Frontal cortex (tissue), 4 donors: ENCODE data around the gene GABRR3. TPM values are rescaled to one million over a fixed set of nuclear protein-coding genes. Genes with fewer than 3 reads are reported as not detected.

Experiments
- DNase-seq, 2 donors: peaks; one replicate each; pipeline ENCODE4 v3.0.0; 2012; ENCODE audit warnings: low spot score in 2 of 2
- FAIRE-seq: peaks from 2 replicates; lab custom pipeline; 2012; peaks lifted over from hg19 to GRCh38; lab: Jason Lieb, UNC
- total RNA-seq: library from RNA; depleted of rRNA; stranded (reverse); fragments of >200 nt; gene quantifications from one replicate; pipeline ENCODE4 v1.2.3, GENCODE V29; 2014
- donor health status: control.
- donor health status: control.
- donor health status: control.

GABRR3 gene
- not detected for total RNA-seq

- no peak for FAIRE-seq
- DNase-seq = no peak
Observed at GRCh38 chr3:98035208-98035607, at the start of gene GABRR3. TSS of gene GABRR3 (minus strand) at chr3:98035315. CDS start at chr3:98034987, 328 bp downstream.

- FAIRE-seq (no peak), DNase-seq (no peak)
Observed at GRCh38 chr3:98073486-98073885, 38.4 kb upstream of the GABRR3 start.

- no peak for DNase-seq
Observed at GRCh38 chr3:98070840-98071239, 35.7 kb upstream of the GABRR3 start.

GRCh38 chr3:98068824-98069223 is 33.7 kb upstream of the GABRR3 start:
- FAIRE-seq (no peak), DNase-seq (no peak)

More at GRCh38 chr3:98070840-98071239, 35.7 kb upstream of the GABRR3 start:
- FAIRE-seq = no peak

- no peak for DNase-seq
- no peak for FAIRE-seq
Observed at GRCh38 chr3:98058244-98058960, 23.3 kb upstream of the GABRR3 start.

- FAIRE-seq = no peak
Observed at GRCh38 chr3:98057631-98058030, 22.5 kb upstream of the GABRR3 start.

GRCh38 chr3:98056035-98056434 is 20.9 kb upstream of the GABRR3 start:
- DNase-seq (no peak), FAIRE-seq (no peak)

More at GRCh38 chr3:98057631-98058030, 22.5 kb upstream of the GABRR3 start:
- no peak for DNase-seq

- DNase-seq (no peak), FAIRE-seq (no peak)
Observed at GRCh38 chr3:98049271-98049670, 14.2 kb upstream of the GABRR3 start.

- FAIRE-seq = no peak
Observed at GRCh38 chr3:98048586-98048985, 13.5 kb upstream of the GABRR3 start.

GRCh38 chr3:98041350-98041749 is 6.2 kb upstream of the GABRR3 start:
- DNase-seq = no peak
- peak; percentile 28 for FAIRE-seq

More at GRCh38 chr3:98048586-98048985, 13.5 kb upstream of the GABRR3 start:
- no peak for DNase-seq

- FAIRE-seq (peak; percentile 87), DNase-seq (peak; percentile 21 to 24)
Observed at GRCh38 chr3:98039322-98040024, 4.4 kb upstream of the GABRR3 start.

GRCh38 chr3:98038876-98039275 is 3.8 kb upstream of the GABRR3 start:
- DNase-seq (no peak), FAIRE-seq (no peak)

GRCh38 chr3:98038286-98038685 is 3.2 kb upstream of the GABRR3 start:
- no peak for DNase-seq
- no peak for FAIRE-seq

GRCh38 chr3:98034486-98034885 is 629 bp downstream of the GABRR3 start:
- no peak for DNase-seq
- FAIRE-seq = no peak

GRCh38 chr3:98034036-98034435 is 1.1 kb downstream of the GABRR3 start:
- FAIRE-seq (no peak), DNase-seq (no peak)

- no peak for DNase-seq
- FAIRE-seq = no peak
Observed at GRCh38 chr3:98032904-98033303, 2.2 kb downstream of the GABRR3 start.

- FAIRE-seq (no peak), DNase-seq (no peak)
Observed at GRCh38 chr3:98032265-98032664, 2.9 kb downstream of the GABRR3 start.

- DNase-seq = no peak
- FAIRE-seq = no peak
Observed at GRCh38 chr3:98029083-98029482, 6.0 kb downstream of the GABRR3 start.

- FAIRE-seq (no peak), DNase-seq (no peak)
Observed at GRCh38 chr3:98027085-98027446, 8.0 kb downstream of the GABRR3 start.

- no peak for DNase-seq
- FAIRE-seq = no peak
Observed at GRCh38 chr3:98026425-98027084, 8.6 kb downstream of the GABRR3 start.

GRCh38 chr3:98025392-98025945 is 9.6 kb downstream of the GABRR3 start:
- no peak for DNase-seq

More at GRCh38 chr3:98025392-98025945, 9.6 kb downstream of the GABRR3 start:
- FAIRE-seq = no peak
